HL-60 (cell line): ENCODE results near the gene OSBPL10.

ENCODE experiments used
- CTCF ChIP-seq: IDR thresholded peaks from one replicate; pipeline ENCODE4 v1.5.1; 2011; ENCODE audit warnings: low read length, control low read depth, inconsistent platforms; ENCODE audit not compliant: insufficient read depth
- REST ChIP-seq: IDR thresholded peaks from 2 replicates; pipeline ENCODE4 v1.6.1; 2012; ENCODE audit warnings: low read depth; ENCODE audit not compliant: insufficient replicate concordance
- SPI1 ChIP-seq: IDR thresholded peaks from 2 replicates; pipeline ENCODE4 v1.6.1; 2012; ENCODE audit warnings: low read depth, mild to moderate bottlenecking, borderline replicate concordance

- TF ChIP-seq CTCF, result no peak
- TF ChIP-seq SPI1, result no peak
- TF ChIP-seq REST, result no peak
Observed at GRCh38 chr3:31945738-31946052, 35.4 kb downstream of the OSBPL10 start.
